B cell (primary cell): Measurements from ENCODE around the gene UMODL1. TPM values are rescaled to one million over a fixed set of nuclear protein-coding genes. Genes with fewer than 3 reads are reported as not detected.

Source experiments
- ATAC-seq: fragments of 200-7000 bp; cut with Tn5 transposase; one replicate; pipeline ENCODE4 v1.10.0; 2021; ENCODE audit warnings: low read depth, mild to moderate bottlenecking, moderate number of reproducible peaks, moderate library complexity
- CTCF ChIA-PET: fragments of 350-600 bp; sonication (Branson Sonifier 250); formaldehyde crosslinking; loops from one replicate; lab custom pipeline; 2021; ENCODE audit warnings: antibody characterized with exemption, inconsistent platforms; lab: Charles Lee
- POLR2A ChIA-PET: fragments of 350-600 bp; sonication (Branson Sonifier 250); formaldehyde crosslinking; loops from one replicate; lab custom pipeline; 2021; ENCODE audit warnings: antibody characterized with exemption; lab: Charles Lee
- DNase-seq: peaks from one replicate; pipeline ENCODE4 v3.0.0; 2013
- H2AFZ ChIP-seq: 2 replicates; pipeline ENCODE4 v1.6.1; 2012; ENCODE audit warnings: mild to moderate bottlenecking, low read depth, low read length; ENCODE audit not compliant: insufficient read depth, poor library complexity, severe bottlenecking
- H3K27ac ChIP-seq, 2 donors: 1 replicate in 1 of 2; 2 replicates in 1 of 2; pipeline ENCODE4 v1.5.1; 2012 to 2013; ENCODE audit warnings: low read length in 2 of 2, mild to moderate bottlenecking in 2 of 2, moderate library complexity in 1 of 2
- H3K27me3 ChIP-seq, 4 experiments: fragments of 200-600 bp in 1 of 4; sonication (generic) in 1 of 4; replicated peaks in 1 of 4; 1 replicate in 2 of 4; 2 replicates in 2 of 4; pipeline versions ENCODE4 v1.6.1 to v1.7.0; 2013 to 2016; ENCODE audit warnings: low read length in 3 of 4, mild to moderate bottlenecking in 2 of 4, mixed read lengths in 1 of 4, moderate library complexity in 1 of 4; ENCODE audit not compliant: insufficient read depth in 4 of 4, control insufficient read depth in 3 of 4; ENCODE audit errors: control extremely low read depth in 1 of 4
- H3K36me3 ChIP-seq, 2 experiments: replicated peaks in 1 of 2; 1 replicate in 1 of 2; 2 replicates in 1 of 2; pipeline versions ENCODE4 v1.6.1 to v1.7.1; 2013; ENCODE audit warnings: low read length in 1 of 2; ENCODE audit not compliant: insufficient read depth in 2 of 2, control insufficient read depth in 1 of 2; ENCODE audit errors: control extremely low read depth in 1 of 2, extremely low read depth in 1 of 2
- H3K4me1 ChIP-seq, 2 donors: fragments of 200-600 bp in 1 of 2; sonication (generic) in 1 of 2; 1 replicate in 1 of 2; 2 replicates in 1 of 2; pipeline versions ENCODE4 v1.5.1 to v1.6.1; 2013 to 2017; ENCODE audit warnings: low read length in 2 of 2; ENCODE audit not compliant: control insufficient read depth in 2 of 2, insufficient read depth in 2 of 2
- H3K4me2 ChIP-seq: replicated peaks from 2 replicates; pipeline ENCODE3; 2012; ENCODE audit warnings: mild to moderate bottlenecking, low read depth, low read length; ENCODE audit not compliant: poor library complexity, severe bottlenecking
- H3K4me3 ChIP-seq, 5 experiments: fragments of 200-600 bp in 1 of 5; sonication (generic) in 1 of 5; 1 replicate in 3 of 5; 2 replicates in 2 of 5; pipeline versions ENCODE4 v1.5.1 to v1.7.0; 2011 to 2016; ENCODE audit warnings: low read length in 4 of 5, mild to moderate bottlenecking in 4 of 5, low read depth in 2 of 5, control low read depth in 1 of 5, moderate library complexity in 1 of 5; ENCODE audit not compliant: insufficient read depth in 1 of 5; ENCODE audit errors: control extremely low read depth in 1 of 5, extremely low read depth in 1 of 5
- H3K79me2 ChIP-seq: fragments of 200-600 bp; sonication (generic); one replicate; pipeline ENCODE4 v1.6.0; 2016; ENCODE audit warnings: low read length; ENCODE audit not compliant: control insufficient read depth, insufficient read depth
- H3K9ac ChIP-seq: fragments of 200-600 bp; sonication (generic); 2 replicates; pipeline ENCODE4 v1.6.1; 2017; ENCODE audit warnings: mild to moderate bottlenecking, low read length, moderate library complexity
- H3K9me3 ChIP-seq, 3 donors: one replicate each; pipeline versions ENCODE4 v1.6.1 to v1.7.1; 2013; ENCODE audit warnings: low read length in 2 of 3; ENCODE audit not compliant: control insufficient read depth in 2 of 3, insufficient read depth in 1 of 3; ENCODE audit errors: control extremely low read depth in 1 of 3
- H4K20me1 ChIP-seq: 2 replicates; pipeline ENCODE4 v1.6.0; 2012; ENCODE audit warnings: mild to moderate bottlenecking, low read length; ENCODE audit not compliant: insufficient read depth, control insufficient read depth, poor library complexity, severe bottlenecking
- H3K27ac Mint-ChIP-seq: one replicate; pipeline ENCODE4 v1.8.0; 2021; ENCODE audit warnings: mixed read lengths
- H3K27me3 Mint-ChIP-seq: one replicate; pipeline ENCODE4 v1.8.0; 2021; ENCODE audit warnings: mixed read lengths
- H3K4me1 Mint-ChIP-seq: one replicate; pipeline ENCODE4 v1.8.0; 2021; ENCODE audit warnings: mixed read lengths
- H3K4me3 Mint-ChIP-seq: one replicate; pipeline ENCODE4 v1.8.0; 2021; ENCODE audit warnings: mixed read lengths
- H3K9me3 Mint-ChIP-seq: one replicate; pipeline ENCODE4 v1.8.0; 2022; ENCODE audit warnings: mixed read lengths; ENCODE audit not compliant: insufficient read depth
- CTCF ChIP-seq: fragments of 200-600 bp; IDR thresholded peaks from one replicate; pipeline ENCODE4 v1.8.0; 2022; ENCODE audit warnings: antibody characterized with exemption, mild to moderate bottlenecking
- EZH2 ChIP-seq: IDR thresholded peaks from 2 replicates; pipeline ENCODE4 v1.6.1; 2012; ENCODE audit warnings: borderline replicate concordance, low read depth, mild to moderate bottlenecking, moderate library complexity, low read length; ENCODE audit not compliant: insufficient read depth, poor library complexity, severe bottlenecking
- WGBS: methylation state at CpG from one replicate; pipeline ENCODE4 v1.1.5; 2013; ENCODE audit warnings: missing lambda C conversion rate; ENCODE audit not compliant: insufficient coverage; 5-methylcytosine and 5-hydroxymethylcytosine counted together
- intact Hi-C: fragments of 100-400 bp; cut with micrococcal nuclease; formaldehyde crosslinking; loops from one replicate; pipeline ENCODE4 v1.10.0; 2022
- polyA plus RNA-seq: library from polyadenylated mRNA; depleted of rRNA; stranded (reverse); fragments of >200 nt; gene quantifications from 2 replicates; pipeline ENCODE4 v1.2.3, GENCODE V29; 2012
- total RNA-seq, 2 donors: library from RNA; stranded (reverse); fragments of 120-200 nt in 1 of 2; gene quantifications; 1 replicate in 1 of 2; 2 replicates in 1 of 2; pipeline versions ENCODE4 v1.2.3 to v1.2.4, GENCODE V29; 2013 to 2022

The UMODL1 gene
- total and polyA plus RNA-seq, 2 donors (not counting 1 experiment from before 2014, with no cell fraction given) = 0.10 to 0.49 TPM

GRCh38 chr21:42182713-42183371 is 111.7 kb downstream of the UMODL1 start:
- Histone ChIP-seq H3K27me3 (no peaks in the 10 kb centered on the region), H3K4me2 (no peak overlapping the region), H3K79me2 (no peaks in the 10 kb centered on the region), H3K4me3 (no peak overlapping the region), H3K36me3 (no peaks in the 10 kb centered on the region), H3K27ac (no peak overlapping the region), H3K9ac (no peak overlapping the region), H4K20me1 (no peaks in the 10 kb centered on the region), H3K4me1 (peaks cover 10 to 15% of the 10 kb centered on the region in 2 donors), H3K9me3 (peaks cover 0 to 10% (median 0%) of the 10 kb centered on the region in 3 donors), H2AFZ (no peak overlapping the region)
- intact Hi-C loops = no loop called here
- ATAC-seq = no peak
- POLR2A ChIA-PET = no interaction called here
- no peak for DNase-seq
- no peak for TF ChIP-seq CTCF
- TF ChIP-seq EZH2 = no peak
- H3K9me3 Mint-ChIP-seq = no peaks in the 10 kb centered on the region
- H3K4me3 Mint-ChIP-seq = no peak overlapping the region
- H3K4me1 Mint-ChIP-seq = peaks cover 21% of the 10 kb centered on the region
- no peak overlapping the region for H3K27ac Mint-ChIP-seq
- H3K27me3 Mint-ChIP-seq = no peaks in the 10 kb centered on the region
- 98% methylated on average over 4 of the region's 4 CpGs for WGBS
- CTCF ChIA-PET = interaction anchor here (0.9 to 1.2 kb wide), 3 partner anchors 52 to 76 kb away, joined by 3 to 4 read pairs (median 4); no protein-coding TSS in a partner anchor
